GM12878 (cell line): ENCODE results near the gene CFAP61. TPM values are rescaled to one million over a fixed set of nuclear protein-coding genes. Genes with fewer than 3 reads are reported as not detected.

Source experiments
- ATAC-seq: fragments of 200-7000 bp; cut with Tn5 transposase; 3 replicates; pipeline ENCODE4 v1.9.1; 2020; ENCODE audit warnings: mild to moderate bottlenecking, moderate library complexity
- BruUV-seq: library from RNA; stranded (reverse); fragments of 400-500 nt; replicated peaks from 2 replicates; lab custom pipeline; 2021; lab: Mats Ljungman, UMichigan
- CTCF ChIA-PET: fragments of 300-600 bp; sonication (Branson Sonifier 250); formaldehyde crosslinking; extraction: SDS; loops from one replicate; lab custom pipeline; 2021; ENCODE audit warnings: inconsistent platforms; lab: Yijun Ruan, JAX
- POLR2A ChIA-PET: fragments of 350-600 bp; formaldehyde crosslinking; extraction: SDS; loops from one replicate; lab custom pipeline; 2021; ENCODE audit warnings: inconsistent platforms; lab: Charles Lee
- RAD21 ChIA-PET: fragments of 300-600 bp; sonication (Branson Sonifier 250); formaldehyde crosslinking; loops from one replicate; lab custom pipeline; 2023; ENCODE audit warnings: antibody characterized with exemption; ENCODE audit not compliant: unreplicated experiment; lab: Charles Lee
- SMC1A ChIA-PET: fragments of 300-600 bp; sonication (Branson Sonifier 250); formaldehyde crosslinking; loops from one replicate; lab custom pipeline; 2023; ENCODE audit not compliant: unreplicated experiment, uncharacterized antibody; lab: Charles Lee
- DNase-seq: peaks from one replicate; pipeline ENCODE4 v3.0.0-alpha.2; 2011; ENCODE audit warnings: low read depth, low spot score
- FAIRE-seq: peaks from 3 replicates; lab custom pipeline; 2011; peaks lifted over from hg19 to GRCh38; lab: Jason Lieb, UNC
- H2AFZ ChIP-seq: 2 replicates; pipeline ENCODE4 v1.6.0; 2011; ENCODE audit warnings: low read depth, low read length, control low read depth; ENCODE audit not compliant: control insufficient read depth
- H3K27ac ChIP-seq: 2 replicates; pipeline ENCODE4 v1.5.1; 2011; ENCODE audit warnings: control low read depth; ENCODE audit not compliant: control insufficient read depth, insufficient read depth
- H3K27me3 ChIP-seq, 2 experiments: replicated peaks in 1 of 2; 2 replicates each; pipeline versions ENCODE4 v1.6.0 to v1.6.1; 2011; ENCODE audit warnings: low read length in 1 of 2; ENCODE audit not compliant: control insufficient read depth in 2 of 2, insufficient read depth in 2 of 2
- H3K36me3 ChIP-seq, 2 experiments: 2 replicates each; pipeline ENCODE4 v1.5.1; 2011; ENCODE audit warnings: low read length in 1 of 2; ENCODE audit not compliant: control insufficient read depth in 2 of 2, insufficient read depth in 2 of 2
- H3K4me1 ChIP-seq: 2 replicates; pipeline ENCODE4 v1.6.1; 2011; ENCODE audit warnings: mild to moderate bottlenecking, low read length, moderate library complexity, mixed read lengths; ENCODE audit not compliant: control insufficient read depth, insufficient read depth
- H3K4me2 ChIP-seq: 2 replicates; pipeline ENCODE4 v1.6.0; 2011; ENCODE audit warnings: control low read depth; ENCODE audit not compliant: control insufficient read depth, insufficient read depth
- H3K4me3 ChIP-seq: fragments of 200-600 bp; sonication (generic); 2 replicates; pipeline ENCODE4 v1.5.1; 2016
- H3K79me2 ChIP-seq: 2 replicates; pipeline ENCODE4 v1.6.0; 2011; ENCODE audit warnings: low read length; ENCODE audit not compliant: control insufficient read depth, insufficient read depth
- H3K9ac ChIP-seq: 2 replicates; pipeline ENCODE4 v1.8.0; 2011; ENCODE audit warnings: low read length, control low read depth, mixed read lengths; ENCODE audit not compliant: control insufficient read depth, insufficient read depth
- H3K9me3 ChIP-seq: replicated peaks from 3 replicates; pipeline ENCODE4 v1.5.1; 2011; ENCODE audit warnings: mild to moderate bottlenecking, low read length; ENCODE audit not compliant: control insufficient read depth, insufficient read depth
- H4K20me1 ChIP-seq: 2 replicates; pipeline ENCODE4 v1.6.0; 2011; ENCODE audit not compliant: control insufficient read depth, insufficient read depth
- EED ChIP-seq: sonication (generic); IDR thresholded peaks from 2 replicates; pipeline ENCODE4 v1.6.1; 2016; ENCODE audit warnings: antibody characterized with exemption, low read depth
- RAD51 ChIP-seq: fragments of 450-650 bp; IDR thresholded peaks from 2 replicates; pipeline ENCODE4 v1.6.1; 2016; ENCODE audit warnings: moderate library complexity, mild to moderate bottlenecking, inconsistent platforms
- RCOR1 ChIP-seq: conservative IDR thresholded peaks from 2 replicates; pipeline ENCODE4 v1.6.1; 2012; ENCODE audit warnings: low read depth, low read length, improper control_type of control experiment
- SMARCA5 ChIP-seq: fragments of 450-650 bp; IDR thresholded peaks from 2 replicates; pipeline ENCODE4 v1.6.1; 2017; ENCODE audit warnings: mild to moderate bottlenecking
- ZNF274 ChIP-seq: IDR thresholded peaks from one replicate; pipeline ENCODE4 v1.8.0; 2011; ENCODE audit not compliant: insufficient read length, insufficient read depth
- WGBS: methylation state at CpG from one replicate; pipeline ENCODE4 v1.1.6; 2016; ENCODE audit warnings: low lambda C conversion rate; ENCODE audit not compliant: insufficient replicate concordance, insufficient coverage; ENCODE audit errors: missing lambda C conversion rate; 5-methylcytosine and 5-hydroxymethylcytosine counted together
- in situ Hi-C: fragments of 300-500 bp; cut with MboI; formaldehyde crosslinking; loops from 9 replicates; pipeline ENCODE4 v1.14.3; 2018; ENCODE audit warnings: mixed read lengths
- intact Hi-C: fragments of 100-400 bp; cut with micrococcal nuclease; formaldehyde crosslinking; loops from one replicate; pipeline ENCODE4 v1.14.2; 2022; ENCODE audit not compliant: unreplicated experiment
- polyA plus RNA-seq, 11 experiments: library from polyadenylated mRNA; depleted of rRNA in 4 of 11; unstranded in 6 of 11; stranded (reverse) in 5 of 11; fragments of >200 nt; fragmentation: Nextera tagmentation in 4 of 11; fragmentation: Illumina TruSeq in 1 of 11; extraction: Ambion mirVana in 4 of 11; extraction: Trizol in 1 of 11; gene quantifications; 1 replicate in 1 of 11; 2 replicates in 10 of 11; pipeline versions ENCODE4 v1.2.1 to v1.2.3, GENCODE V29; 2011 to 2016; ENCODE audit warnings: inconsistent platforms in 2 of 11, missing spikeins in 2 of 11, low read depth in 1 of 11
- total RNA-seq, 4 experiments: library from RNA; depleted of rRNA in 3 of 4; stranded (reverse); fragments of >200 nt in 3 of 4; fragmentation: Illumina TruSeq in 1 of 4; extraction: Trizol in 1 of 4; gene quantifications; 2 replicates each; pipeline versions ENCODE4 v1.2.1 to v1.2.3, GENCODE V29; 2013 to 2021
- TF ChIP-seq, protein P1 (sequence below): fragments of 450-650 bp; formaldehyde crosslinking; IDR thresholded peaks from 2 replicates; pipeline ENCODE4 v1.4.0; 2022; ENCODE audit warnings: mild to moderate bottlenecking, moderate library complexity
- TF ChIP-seq, protein P2 (sequence below): fragments of 450-650 bp; IDR thresholded peaks from 2 replicates; pipeline ENCODE4 v1.6.1; 2017; ENCODE audit warnings: mild to moderate bottlenecking, moderate library complexity

The CFAP61 gene
- total and polyA plus RNA-seq, 10 of the 15 experiments (the other 5 are each of a cell fraction or from before 2014, with no cell fraction given): 0.11 to 0.41 (median 0.24) TPM; not detected in 7

- DNase-seq: no peak
- H3K27ac ChIP-seq: no peak overlapping the region
- TF ChIP-seq SMARCA5 (no peak), EED (no peak), RAD51 (no peak), RCOR1 (no peak), ZNF274 (no peak)
- TF ChIP-seq, protein P1, sequence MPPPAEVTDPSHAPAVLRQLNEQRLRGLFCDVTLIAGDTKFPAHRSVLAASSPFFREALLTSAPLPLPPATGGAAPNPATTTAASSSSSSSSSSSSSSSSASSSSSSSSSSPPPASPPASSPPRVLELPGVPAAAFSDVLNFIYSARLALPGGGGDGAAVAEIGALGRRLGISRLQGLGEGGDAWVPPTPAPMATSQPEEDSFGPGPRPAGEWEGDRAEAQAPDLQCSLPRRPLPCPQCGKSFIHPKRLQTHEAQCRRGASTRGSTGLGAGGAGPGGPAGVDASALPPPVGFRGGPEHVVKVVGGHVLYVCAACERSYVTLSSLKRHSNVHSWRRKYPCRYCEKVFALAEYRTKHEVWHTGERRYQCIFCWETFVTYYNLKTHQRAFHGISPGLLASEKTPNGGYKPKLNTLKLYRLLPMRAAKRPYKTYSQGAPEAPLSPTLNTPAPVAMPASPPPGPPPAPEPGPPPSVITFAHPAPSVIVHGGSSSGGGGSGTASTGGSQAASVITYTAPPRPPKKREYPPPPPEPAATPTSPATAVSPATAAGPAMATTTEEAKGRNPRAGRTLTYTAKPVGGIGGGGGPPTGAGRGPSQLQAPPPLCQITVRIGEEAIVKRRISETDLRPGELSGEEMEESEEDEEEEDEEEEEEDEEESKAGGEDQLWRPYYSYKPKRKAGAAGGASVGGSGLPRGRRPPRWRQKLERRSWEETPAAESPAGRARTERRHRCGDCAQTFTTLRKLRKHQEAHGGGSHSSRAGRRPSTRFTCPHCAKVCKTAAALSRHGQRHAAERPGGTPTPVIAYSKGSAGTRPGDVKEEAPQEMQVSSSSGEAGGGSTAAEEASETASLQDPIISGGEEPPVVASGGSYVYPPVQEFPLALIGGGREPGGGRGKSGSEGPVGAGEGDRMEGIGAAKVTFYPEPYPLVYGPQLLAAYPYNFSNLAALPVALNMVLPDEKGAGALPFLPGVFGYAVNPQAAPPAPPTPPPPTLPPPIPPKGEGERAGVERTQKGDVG (CRISPR knock-in tag): no peak
- TF ChIP-seq, protein P2, sequence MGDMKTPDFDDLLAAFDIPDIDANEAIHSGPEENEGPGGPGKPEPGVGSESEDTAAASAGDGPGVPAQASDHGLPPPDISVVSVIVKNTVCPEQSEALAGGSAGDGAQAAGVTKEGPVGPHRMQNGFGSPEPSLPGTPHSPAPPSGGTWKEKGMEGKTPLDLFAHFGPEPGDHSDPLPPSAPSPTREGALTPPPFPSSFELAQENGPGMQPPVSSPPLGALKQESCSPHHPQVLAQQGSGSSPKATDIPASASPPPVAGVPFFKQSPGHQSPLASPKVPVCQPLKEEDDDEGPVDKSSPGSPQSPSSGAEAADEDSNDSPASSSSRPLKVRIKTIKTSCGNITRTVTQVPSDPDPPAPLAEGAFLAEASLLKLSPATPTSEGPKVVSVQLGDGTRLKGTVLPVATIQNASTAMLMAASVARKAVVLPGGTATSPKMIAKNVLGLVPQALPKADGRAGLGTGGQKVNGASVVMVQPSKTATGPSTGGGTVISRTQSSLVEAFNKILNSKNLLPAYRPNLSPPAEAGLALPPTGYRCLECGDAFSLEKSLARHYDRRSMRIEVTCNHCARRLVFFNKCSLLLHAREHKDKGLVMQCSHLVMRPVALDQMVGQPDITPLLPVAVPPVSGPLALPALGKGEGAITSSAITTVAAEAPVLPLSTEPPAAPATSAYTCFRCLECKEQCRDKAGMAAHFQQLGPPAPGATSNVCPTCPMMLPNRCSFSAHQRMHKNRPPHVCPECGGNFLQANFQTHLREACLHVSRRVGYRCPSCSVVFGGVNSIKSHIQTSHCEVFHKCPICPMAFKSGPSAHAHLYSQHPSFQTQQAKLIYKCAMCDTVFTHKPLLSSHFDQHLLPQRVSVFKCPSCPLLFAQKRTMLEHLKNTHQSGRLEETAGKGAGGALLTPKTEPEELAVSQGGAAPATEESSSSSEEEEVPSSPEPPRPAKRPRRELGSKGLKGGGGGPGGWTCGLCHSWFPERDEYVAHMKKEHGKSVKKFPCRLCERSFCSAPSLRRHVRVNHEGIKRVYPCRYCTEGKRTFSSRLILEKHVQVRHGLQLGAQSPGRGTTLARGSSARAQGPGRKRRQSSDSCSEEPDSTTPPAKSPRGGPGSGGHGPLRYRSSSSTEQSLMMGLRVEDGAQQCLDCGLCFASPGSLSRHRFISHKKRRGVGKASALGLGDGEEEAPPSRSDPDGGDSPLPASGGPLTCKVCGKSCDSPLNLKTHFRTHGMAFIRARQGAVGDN: no peak
- TF ChIP-seq, all 136 proteins: peak for 0
- H3K4me2 ChIP-seq: no peak overlapping the region
- ChIA-PET RAD21 (no interaction called here), SMC1A (interaction anchor here (1.2 kb wide), 1 partner anchor 142 kb away, joined by 3 read pairs; no protein-coding TSS in a partner anchor), CTCF (interaction anchor here (0.6 kb wide), 1 partner anchor 143 kb away, joined by 3 read pairs; no protein-coding TSS in a partner anchor), POLR2A (no interaction called here)
- no TSS peak for BruUV-seq
- H3K79me2 ChIP-seq: no peaks in the 10 kb centered on the region
- no peaks in the 10 kb centered on the region for H3K36me3 ChIP-seq
- in situ Hi-C loops: no loop called here
- H3K27me3 ChIP-seq: no peaks in the 10 kb centered on the region; a peak in 1 of 4 replicates
- H3K9ac ChIP-seq: no peak overlapping the region
- H3K9me3 ChIP-seq: no peaks in the 10 kb centered on the region
- intact Hi-C loops: no loop called here
- no peak for ATAC-seq
- no peaks in the 10 kb centered on the region for H3K4me1 ChIP-seq
- no peaks in the 10 kb centered on the region for H4K20me1 ChIP-seq
- H3K4me3 ChIP-seq: no peak overlapping the region
- 73% methylated on average over 10 of the region's 10 CpGs for WGBS
- no peak overlapping the region for H2AFZ ChIP-seq
- no peak for FAIRE-seq
These were observed 43.0 kb downstream of the CFAP61 start for GRCh38 chr20:20095114-20095872.
